Measurements from ENCODE around the gene MICAL3.

- TF ChIP-seq CTCF (IDR thresholded peaks at IDR 0.05; ENCODE audit: low read length), result no peak
- TF ChIP-seq EZH2 (IDR thresholded peaks at IDR 0.05; ENCODE audit: borderline replicate concordance, low read length), result no peak
Observed at GRCh38 chr22:17926516-17926915, 97.8 kb downstream of the MICAL3 start.
